LNCaP clone FGC (cell line): ENCODE measurements around the gene KCNN3.
A peak's percentile ranks its signal among the peaks of the same experiment; 100 is the strongest.

Source experiments
- DNase-seq: peaks from one replicate; pipeline ENCODE4 v3.0.0-alpha.2; 2011; ENCODE audit warnings: low read depth
- H3K4me3 ChIP-seq: 2 replicates; pipeline ENCODE4 v1.5.1; 2011; ENCODE audit warnings: mild to moderate bottlenecking, low read depth, low read length, control low read depth
- CTCF ChIP-seq: IDR thresholded peaks from 2 replicates; pipeline ENCODE4 v1.5.1; 2012; ENCODE audit warnings: mild to moderate bottlenecking; ENCODE audit not compliant: control insufficient read depth, insufficient read depth; ENCODE audit errors: extremely low read depth

KCNN3 gene

DNA sequence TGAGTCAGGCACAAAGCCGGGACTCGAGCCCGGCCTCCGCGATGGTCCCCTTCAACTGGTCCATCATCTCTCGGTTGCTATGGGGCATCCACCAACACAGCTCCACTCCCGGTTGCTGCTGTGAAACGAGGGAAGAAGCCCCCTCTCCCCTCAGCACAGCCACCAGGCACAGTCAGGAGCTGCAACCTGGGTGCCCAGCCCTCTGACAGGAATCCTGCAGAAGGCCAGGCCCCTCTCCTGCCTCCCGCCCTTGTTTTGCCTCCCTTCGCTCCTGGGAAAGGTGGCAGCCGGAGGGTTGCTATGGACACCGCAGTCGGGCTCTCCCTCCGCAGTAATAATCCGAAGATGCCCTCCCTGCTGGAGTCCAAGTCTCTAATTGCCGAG is 8.9 kb upstream of the KCNN3 start:
- no peak for TF ChIP-seq CTCF
- DNase-seq: no peak
- no peak overlapping the region for H3K4me3 ChIP-seq

DNA sequence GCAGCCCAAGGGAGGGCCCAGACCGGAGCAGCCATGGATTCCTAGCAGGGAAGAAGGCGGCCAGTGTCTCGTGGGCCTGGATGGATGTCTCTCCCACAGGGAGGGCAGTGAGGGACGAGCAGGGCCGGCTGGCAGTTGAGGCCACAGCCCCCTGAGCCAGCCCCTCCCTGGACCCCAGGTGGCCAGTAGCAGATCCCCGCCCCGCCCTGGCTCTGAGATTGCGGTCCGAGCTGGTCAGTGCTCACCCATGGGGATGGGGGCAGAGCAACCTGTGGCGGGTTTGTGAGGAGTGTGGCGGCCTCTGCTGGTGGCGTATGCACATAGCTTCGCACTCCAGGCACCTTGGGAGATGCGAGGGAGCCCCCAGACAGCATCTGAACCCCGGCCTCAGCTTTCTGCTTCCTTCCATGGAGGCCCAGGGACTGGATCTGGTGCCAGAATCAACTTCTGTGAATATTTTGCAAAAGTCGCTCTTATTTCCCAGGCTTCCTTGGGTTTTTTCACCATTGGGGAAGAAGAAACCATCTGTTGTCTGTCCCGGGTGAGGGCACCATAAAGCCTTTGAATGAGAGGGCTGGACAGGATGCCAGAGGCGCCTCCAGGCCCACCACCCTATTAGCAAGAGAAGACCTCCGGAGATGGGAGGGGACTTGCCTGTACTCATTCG is 8.4 kb upstream of the KCNN3 start:
- no peak for DNase-seq
- TF ChIP-seq CTCF: peak; percentile 94
- H3K4me3 ChIP-seq: no peak overlapping the region

DNA sequence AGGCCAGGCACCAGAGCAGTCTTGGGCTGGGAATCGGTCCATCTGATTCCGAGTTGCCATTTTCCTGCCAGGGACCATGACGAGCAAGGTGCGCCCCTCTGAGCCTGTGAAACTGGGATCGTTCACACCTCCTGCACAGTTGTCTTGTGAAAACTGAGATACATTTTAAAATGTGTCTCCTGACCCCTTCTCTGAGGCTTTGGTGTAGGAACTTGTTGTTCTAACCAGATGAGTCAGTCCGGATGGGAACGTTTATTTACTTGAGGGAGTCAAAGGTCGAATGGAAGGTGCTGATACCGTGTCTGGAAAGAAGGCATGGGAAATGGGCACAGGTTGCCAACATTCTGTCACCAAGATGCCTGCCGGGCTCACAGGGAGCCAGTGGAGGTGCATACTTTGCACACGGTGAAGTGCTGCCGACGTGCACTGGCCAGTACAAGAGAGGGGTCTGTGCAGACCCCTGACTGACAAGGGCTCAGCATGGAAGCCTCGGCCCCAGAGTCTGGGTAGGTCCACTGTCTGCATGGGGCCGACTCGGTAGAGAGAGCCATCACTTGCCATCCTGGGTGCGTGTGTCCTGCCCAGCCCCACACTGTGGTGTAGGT is 7.4 kb upstream of the KCNN3 start:
- no peak for DNase-seq

GRCh38 chr1:154876842-154877369 is 6.8 kb upstream of the KCNN3 start:
- TF ChIP-seq CTCF: no peak
- H3K4me3 ChIP-seq: no peak overlapping the region
- DNase-seq: no peak

More for the DNA sequence above, 7.4 kb upstream of the KCNN3 start:
- no peak for TF ChIP-seq CTCF
- no peak overlapping the region for H3K4me3 ChIP-seq

GRCh38 chr1:154874465-154874864 is 4.4 kb upstream of the KCNN3 start:
- no peak for TF ChIP-seq CTCF
- DNase-seq: no peak
- H3K4me3 ChIP-seq: no peak overlapping the region

DNA sequence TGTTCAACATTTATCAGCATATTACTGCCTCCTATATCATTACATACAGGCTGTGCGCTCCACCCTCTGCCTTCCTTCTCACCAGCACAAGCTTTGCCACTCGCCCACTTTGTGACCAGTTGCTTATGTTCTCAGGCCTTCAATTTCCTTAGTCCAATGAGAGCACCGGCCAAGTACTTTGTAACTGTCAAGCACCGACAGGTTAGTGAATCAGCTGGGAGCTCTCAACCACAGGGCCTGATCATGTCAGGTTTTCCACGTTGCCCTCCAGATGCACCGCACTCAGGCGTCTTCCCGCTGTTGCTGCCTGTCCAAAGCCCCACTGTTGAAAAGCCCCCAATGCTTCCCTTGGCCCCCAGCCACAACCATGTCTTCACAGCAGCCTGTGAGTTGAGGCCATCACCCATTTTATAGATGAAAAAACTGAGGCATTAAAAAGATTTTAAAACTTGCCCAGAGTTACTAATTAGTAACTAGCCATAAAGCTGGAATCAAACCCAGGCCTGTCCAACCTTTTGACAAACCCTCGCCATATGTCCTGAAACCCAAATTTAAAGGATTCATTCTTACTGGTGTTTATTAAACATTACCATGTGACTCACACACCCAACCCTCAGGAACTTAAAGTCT is 3.4 kb upstream of the KCNN3 start:
- no peak for TF ChIP-seq CTCF
- no peak overlapping the region for H3K4me3 ChIP-seq
- DNase-seq: no peak

DNA sequence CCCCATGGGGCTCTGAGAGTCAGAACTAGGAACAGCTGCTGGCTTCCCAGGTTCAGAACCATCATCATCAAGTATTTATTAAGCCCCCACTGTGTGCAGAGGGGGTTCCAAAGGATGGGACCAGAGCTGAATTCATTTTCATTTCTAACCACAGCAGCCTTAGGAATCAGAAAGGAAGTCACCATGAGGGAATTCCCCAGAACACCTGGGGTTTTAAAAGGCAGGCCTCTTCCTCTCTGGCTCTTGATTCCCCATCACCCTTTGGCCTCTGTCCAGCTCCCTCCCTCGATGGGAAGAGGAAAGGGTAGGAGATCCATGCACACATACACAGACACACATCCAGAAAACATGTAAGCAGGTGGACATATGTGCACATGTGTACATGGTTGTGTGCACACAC is 1.3 kb upstream of the KCNN3 start:
- no peak for TF ChIP-seq CTCF
- no peak for DNase-seq
- no peak overlapping the region for H3K4me3 ChIP-seq
